MM.1S (cell line): ENCODE data around the gene SPDYE4.

ENCODE experiments used
- CTCF ChIP-seq: fragments of 300-600 bp; sonication (generic); IDR thresholded peaks from 2 replicates; pipeline ENCODE4 v1.5.1; 2016; ENCODE audit warnings: antibody characterized with exemption, low read length, mixed read lengths
- EZH2 ChIP-seq: fragments of 300-600 bp; sonication (generic); optimal IDR thresholded peaks from 2 replicates; pipeline ENCODE3; 2017; ENCODE audit warnings: low read depth, mild to moderate bottlenecking, antibody characterized with exemption, low read length, mixed read lengths

- TF ChIP-seq EZH2 (no peak), CTCF (no peak)
Observed at GRCh38 chr17:8708025-8708461, 50.3 kb downstream of the SPDYE4 start.
